ENCODE data around the gene TRPV3.

TRPV3 gene

GRCh38 chr17:3551189-3551588 is 6.4 kb downstream of the TRPV3 start:
- Histone ChIP-seq H3K36me3 (ENCODE audit: low read length) (no peaks in the 10 kb centered on the region), H3K79me2 (ENCODE audit: insufficient read depth, low read length) (no peaks in the 10 kb centered on the region), H4K20me1 (ENCODE audit: low read depth, low read length) (no peaks in the 10 kb centered on the region), H3K4me2 (ENCODE audit: low read depth, low read length, poor library complexity, severe bottlenecking) (no peak overlapping the region), H3K27me3 (ENCODE audit: low read length) (no peaks in the 10 kb centered on the region), H3K27ac (ENCODE audit: low read depth, low read length) (no peak overlapping the region), H3K9me2 (replicated peaks; ENCODE audit: insufficient read depth, low read length) (no peaks in the 10 kb centered on the region), H3F3A (ENCODE audit: insufficient read depth) (no peaks in the 10 kb centered on the region), H2AFZ (ENCODE audit: low read depth, low read length, severe bottlenecking) (no peak overlapping the region), H3K9me3 (ENCODE audit: insufficient read depth, low read length) (no peaks in the 10 kb centered on the region), H3K9ac (ENCODE audit: low read length) (no peak overlapping the region), H3K4me3 (ENCODE audit: insufficient read depth, low read length, poor library complexity, severe bottlenecking) (no peak overlapping the region)
- TF ChIP-seq EZH2phosphoT487 (conservative IDR thresholded peaks at IDR 0.05; ENCODE audit: low read length): no peak
- no peak for TF ChIP-seq CTCF (IDR thresholded peaks at IDR 0.05; ENCODE audit: insufficient read depth, low read length, poor library complexity, severe bottlenecking)

GRCh38 chr17:3549610-3550162 is 7.9 kb downstream of the TRPV3 start:
- Histone ChIP-seq H4K20me1 (ENCODE audit: low read depth, low read length) (no peaks in the 10 kb centered on the region), H3K79me2 (ENCODE audit: insufficient read depth, low read length) (no peaks in the 10 kb centered on the region), H3K9ac (ENCODE audit: low read length) (no peak overlapping the region), H2AFZ (ENCODE audit: low read depth, low read length, severe bottlenecking) (no peak overlapping the region), H3F3A (ENCODE audit: insufficient read depth) (no peaks in the 10 kb centered on the region), H3K4me3 (ENCODE audit: insufficient read depth, low read length, poor library complexity, severe bottlenecking) (no peak overlapping the region), H3K27ac (ENCODE audit: low read depth, low read length) (no peak overlapping the region), H3K27me3 (ENCODE audit: low read length) (no peaks in the 10 kb centered on the region), H3K4me2 (ENCODE audit: low read depth, low read length, poor library complexity, severe bottlenecking) (no peak overlapping the region), H3K9me2 (replicated peaks; ENCODE audit: insufficient read depth, low read length) (no peaks in the 10 kb centered on the region), H3K36me3 (ENCODE audit: low read length) (no peaks in the 10 kb centered on the region), H3K9me3 (ENCODE audit: insufficient read depth, low read length) (no peaks in the 10 kb centered on the region)
- TF ChIP-seq CTCF (IDR thresholded peaks at IDR 0.05; ENCODE audit: insufficient read depth, low read length, poor library complexity, severe bottlenecking): no peak
- no peak for TF ChIP-seq EZH2phosphoT487 (conservative IDR thresholded peaks at IDR 0.05; ENCODE audit: low read length)

- no peaks in the 10 kb centered on the region for H3K79me2 ChIP-seq (ENCODE audit: insufficient read depth, low read length)
- no peak overlapping the region for H3K27ac ChIP-seq (ENCODE audit: low read depth, low read length)
- no peak for TF ChIP-seq CTCF (IDR thresholded peaks at IDR 0.05; ENCODE audit: insufficient read depth, low read length, poor library complexity, severe bottlenecking)
- TF ChIP-seq EZH2phosphoT487 (conservative IDR thresholded peaks at IDR 0.05; ENCODE audit: low read length): no peak
- H3K9me2 ChIP-seq (replicated peaks; ENCODE audit: insufficient read depth, low read length): no peaks in the 10 kb centered on the region
- no peaks in the 10 kb centered on the region for H3K36me3 ChIP-seq (ENCODE audit: low read length)
- H3F3A ChIP-seq (ENCODE audit: insufficient read depth): no peaks in the 10 kb centered on the region
- H2AFZ ChIP-seq (ENCODE audit: low read depth, low read length, severe bottlenecking): no peak overlapping the region
- no peak overlapping the region for H3K4me2 ChIP-seq (ENCODE audit: low read depth, low read length, poor library complexity, severe bottlenecking)
- no peaks in the 10 kb centered on the region for H3K27me3 ChIP-seq (ENCODE audit: low read length)
- no peak overlapping the region for H3K4me3 ChIP-seq (ENCODE audit: insufficient read depth, low read length, poor library complexity, severe bottlenecking)
- H3K9ac ChIP-seq (ENCODE audit: low read length): no peak overlapping the region
- H4K20me1 ChIP-seq (ENCODE audit: low read depth, low read length): no peaks in the 10 kb centered on the region
- no peaks in the 10 kb centered on the region for H3K9me3 ChIP-seq (ENCODE audit: insufficient read depth, low read length)
Measured at GRCh38 chr17:3547628-3548027, 10.0 kb downstream of the TRPV3 start.

Data from SU-DHL-6 (cell line).